Psoas muscle (tissue), 8 donors: ENCODE results near the gene ICE2. TPM values are rescaled to one million over a fixed set of nuclear protein-coding genes. Genes with fewer than 3 reads are reported as not detected.

Experiments
- ATAC-seq, 4 donors: fragments of 200-7000 bp; cut with Tn5 transposase; one replicate each; pipeline ENCODE4 v1.9.1; 2020; ENCODE audit warnings: moderate library complexity in 3 of 4, mild to moderate bottlenecking in 2 of 4
- DNase-seq, 2 donors: peaks; one replicate each; pipeline ENCODE4 v3.0.0-alpha.2; 2020
- H3K27ac ChIP-seq: fragments of 200-600 bp; one replicate; pipeline ENCODE4 v1.8.0; 2022
- H3K27me3 ChIP-seq, 3 donors: fragments of 200-600 bp in 1 of 3; one replicate each; pipeline versions ENCODE4 v1.6.1 to v1.8.0; 2013 to 2022; ENCODE audit warnings: low read length in 2 of 3, mild to moderate bottlenecking in 2 of 3, moderate library complexity in 1 of 3; ENCODE audit not compliant: insufficient read depth in 3 of 3
- H3K36me3 ChIP-seq, 2 donors: fragments of 200-600 bp in 1 of 2; one replicate each; pipeline versions ENCODE4 v1.6.1 to v1.8.0; 2013 to 2022; ENCODE audit warnings: low read depth in 1 of 2, mild to moderate bottlenecking in 1 of 2, moderate library complexity in 1 of 2; ENCODE audit not compliant: insufficient read depth in 1 of 2
- H3K4me1 ChIP-seq: fragments of 200-600 bp; one replicate; pipeline ENCODE4 v1.8.0; 2022
- H3K4me3 ChIP-seq: fragments of 200-600 bp; one replicate; pipeline ENCODE4 v1.8.0; 2022; ENCODE audit warnings: mild to moderate bottlenecking
- H3K9me3 ChIP-seq: fragments of 200-600 bp; one replicate; pipeline ENCODE4 v1.8.0; 2022
- WGBS, 3 donors: extraction: QIAGEN DNeasy Blood & Tissue Kit; methylation state at CpG; one replicate each; pipeline versions ENCODE4 v1.1.6 to v1.1.7; 2013; 5-methylcytosine and 5-hydroxymethylcytosine counted together
- intact Hi-C, 2 donors: fragments of 100-400 bp; cut with DNase I; formaldehyde crosslinking; loops; one replicate each; pipeline versions ENCODE4 v1.11.0 to v1.14.2; 2022
- polyA plus RNA-seq, 3 donors: library from polyadenylated mRNA; stranded (reverse); fragments of 200-250 nt; gene quantifications; one replicate each; pipeline ENCODE4 v1.2.3, GENCODE V29; 2013
- total RNA-seq, 4 donors: library from RNA; stranded (reverse); fragmentation: NEBNext Ultra II Directional in 2 of 4; extraction: Animal tissue kit (Norgen Biotek cat#: 25700) in 2 of 4; gene quantifications; one replicate each; pipeline versions ENCODE4 v1.2.1 to v1.2.4, GENCODE V29; 2021 to 2023
- TF ChIP-seq, protein P1 (sequence below): fragments of 200-600 bp; IDR thresholded peaks from one replicate; pipeline ENCODE4 v1.8.0; 2022; ENCODE audit warnings: antibody characterized with exemption
- donor health status: healthy with polysubstance abuse.
- donor health status: DM: no; HTN: no; CAD: no; lungs with moderate emphysema.
- donor health status: Bipolar disorder and iron deficiency.
- donor health status: healthy.
- donor health status: DM: yes; HTN: yes; CAD: no.
- donor health status: DM: no; HTN: no; CAD: no.
- donor health status: DM: no; HTN: no; CAD: no.
- donor health status: DM: yes; HTN: yes; CAD: no.

ICE2 gene
- total and polyA plus RNA-seq, 7 donors: 5.2 to 25.9 (median 20.0) TPM

DNA sequence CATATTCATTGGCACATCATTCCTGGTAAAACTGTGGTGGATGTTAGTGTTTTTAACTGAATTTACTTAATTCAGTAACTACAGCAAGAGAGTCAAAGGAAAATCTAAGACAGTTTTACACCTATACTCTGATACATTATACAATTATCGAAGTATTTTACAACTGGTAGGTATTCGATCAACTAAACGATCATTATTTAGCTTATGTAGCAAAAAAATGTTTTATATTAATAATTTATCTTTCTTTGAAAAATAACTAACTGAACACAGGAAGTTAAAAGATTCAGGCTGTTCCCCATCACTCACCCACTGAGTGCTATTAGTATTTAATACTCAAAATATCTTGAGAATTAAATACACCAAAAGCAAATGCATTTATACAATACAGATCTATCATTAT lies 21.0 kb downstream of the ICE2 start:
- ATAC-seq (no peak), DNase-seq (no peak)
- Histone ChIP-seq H3K4me3 (no peak overlapping the region), H3K9me3 (no peaks in the 10 kb centered on the region), H3K27me3 (no peaks in the 10 kb centered on the region), H3K27ac (no peak overlapping the region), H3K4me1 (no peaks in the 10 kb centered on the region), H3K36me3 (peaks cover 2 to 71% of the 10 kb centered on the region in 2 donors)
- TF ChIP-seq, protein P1, sequence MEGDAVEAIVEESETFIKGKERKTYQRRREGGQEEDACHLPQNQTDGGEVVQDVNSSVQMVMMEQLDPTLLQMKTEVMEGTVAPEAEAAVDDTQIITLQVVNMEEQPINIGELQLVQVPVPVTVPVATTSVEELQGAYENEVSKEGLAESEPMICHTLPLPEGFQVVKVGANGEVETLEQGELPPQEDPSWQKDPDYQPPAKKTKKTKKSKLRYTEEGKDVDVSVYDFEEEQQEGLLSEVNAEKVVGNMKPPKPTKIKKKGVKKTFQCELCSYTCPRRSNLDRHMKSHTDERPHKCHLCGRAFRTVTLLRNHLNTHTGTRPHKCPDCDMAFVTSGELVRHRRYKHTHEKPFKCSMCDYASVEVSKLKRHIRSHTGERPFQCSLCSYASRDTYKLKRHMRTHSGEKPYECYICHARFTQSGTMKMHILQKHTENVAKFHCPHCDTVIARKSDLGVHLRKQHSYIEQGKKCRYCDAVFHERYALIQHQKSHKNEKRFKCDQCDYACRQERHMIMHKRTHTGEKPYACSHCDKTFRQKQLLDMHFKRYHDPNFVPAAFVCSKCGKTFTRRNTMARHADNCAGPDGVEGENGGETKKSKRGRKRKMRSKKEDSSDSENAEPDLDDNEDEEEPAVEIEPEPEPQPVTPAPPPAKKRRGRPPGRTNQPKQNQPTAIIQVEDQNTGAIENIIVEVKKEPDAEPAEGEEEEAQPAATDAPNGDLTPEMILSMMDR: no peak
- intact Hi-C loops: loop anchor here in 1 of 2 donors (5.0 kb wide), 1 partner anchor 106 kb away; no protein-coding TSS in a partner anchor
- 92 to 97% (median 96%) methylated on average over 3 of the region's 3 CpGs for WGBS, 3 donors

DNA sequence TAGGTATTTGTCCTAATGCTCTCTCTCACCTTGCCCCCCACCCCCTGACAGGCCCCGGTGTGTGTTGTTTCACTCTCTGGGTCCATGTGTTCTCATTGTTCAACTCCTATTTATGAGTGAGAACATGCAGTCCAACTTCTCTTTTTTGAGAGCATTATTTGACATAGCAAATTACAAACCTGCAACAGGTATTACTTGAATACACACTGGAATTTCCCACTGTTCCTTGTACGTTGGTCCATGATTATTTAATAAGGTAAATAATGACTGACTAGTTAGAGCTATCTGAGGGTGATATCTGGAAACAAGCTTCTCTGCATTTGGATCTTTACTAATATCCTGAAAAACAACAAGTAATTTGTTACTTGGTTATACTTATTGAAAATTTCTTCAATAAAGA lies 24.1 kb downstream of the ICE2 start:
- Histone ChIP-seq H3K9me3 (no peaks in the 10 kb centered on the region), H3K4me1 (no peaks in the 10 kb centered on the region), H3K36me3 (peaks cover 4 to 72% of the 10 kb centered on the region in 2 donors), H3K4me3 (no peak overlapping the region), H3K27me3 (no peaks in the 10 kb centered on the region), H3K27ac (no peak overlapping the region)
- intact Hi-C loops: loop anchor here in 1 of 2 donors (5.0 kb wide), 1 partner anchor 103 kb away; no protein-coding TSS in a partner anchor
- DNase-seq (no peak), ATAC-seq (no peak)
- TF ChIP-seq, protein P1: no peak
- 86 to 92% (median 87%) methylated on average over 2 of the region's 2 CpGs for WGBS, 3 donors

DNA sequence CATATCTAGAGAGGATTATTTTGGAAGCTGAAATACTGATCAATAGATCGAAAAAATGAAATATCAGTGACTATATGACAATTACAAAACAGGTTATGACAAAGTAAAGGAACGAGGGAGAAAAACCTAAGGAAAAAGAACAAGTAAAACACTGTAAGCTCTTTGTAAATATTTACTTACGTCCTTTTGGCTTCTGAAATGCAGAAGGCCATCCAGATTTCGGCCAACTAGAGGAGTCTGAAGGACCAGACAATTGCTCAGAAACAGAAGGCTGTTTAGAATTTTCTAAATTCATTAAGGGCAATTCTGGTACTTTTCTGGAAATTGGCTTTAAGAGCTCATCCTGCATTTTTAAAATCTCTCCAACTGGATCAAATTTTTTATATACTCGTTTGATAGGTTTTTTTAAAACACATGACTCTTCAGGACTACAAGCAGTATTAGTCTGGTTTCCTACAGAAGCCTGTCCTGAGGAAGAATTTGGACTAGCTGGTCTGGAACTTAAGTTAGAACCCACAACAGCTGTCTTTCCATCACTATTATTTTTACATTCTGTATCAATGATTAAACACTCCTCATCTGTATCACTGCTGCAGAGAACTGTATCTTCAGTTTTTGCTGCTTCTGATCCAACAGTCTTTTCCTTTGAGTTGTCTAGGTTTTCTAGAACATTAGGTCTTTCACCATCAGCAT lies 30.1 kb downstream of the ICE2 start:
- Histone ChIP-seq H3K36me3 (peaks cover 2 to 78% of the 10 kb centered on the region in 2 donors), H3K4me3 (no peak overlapping the region), H3K27ac (no peak overlapping the region), H3K4me1 (no peaks in the 10 kb centered on the region), H3K27me3 (no peaks in the 10 kb centered on the region), H3K9me3 (no peaks in the 10 kb centered on the region)
- ATAC-seq: no peak
- TF ChIP-seq, protein P1: no peak
- DNase-seq: no peak
- intact Hi-C loops: no loop called here
- 69 to 75% (median 70%) methylated on average over 5 of the region's 5 CpGs for WGBS, 3 donors

DNA sequence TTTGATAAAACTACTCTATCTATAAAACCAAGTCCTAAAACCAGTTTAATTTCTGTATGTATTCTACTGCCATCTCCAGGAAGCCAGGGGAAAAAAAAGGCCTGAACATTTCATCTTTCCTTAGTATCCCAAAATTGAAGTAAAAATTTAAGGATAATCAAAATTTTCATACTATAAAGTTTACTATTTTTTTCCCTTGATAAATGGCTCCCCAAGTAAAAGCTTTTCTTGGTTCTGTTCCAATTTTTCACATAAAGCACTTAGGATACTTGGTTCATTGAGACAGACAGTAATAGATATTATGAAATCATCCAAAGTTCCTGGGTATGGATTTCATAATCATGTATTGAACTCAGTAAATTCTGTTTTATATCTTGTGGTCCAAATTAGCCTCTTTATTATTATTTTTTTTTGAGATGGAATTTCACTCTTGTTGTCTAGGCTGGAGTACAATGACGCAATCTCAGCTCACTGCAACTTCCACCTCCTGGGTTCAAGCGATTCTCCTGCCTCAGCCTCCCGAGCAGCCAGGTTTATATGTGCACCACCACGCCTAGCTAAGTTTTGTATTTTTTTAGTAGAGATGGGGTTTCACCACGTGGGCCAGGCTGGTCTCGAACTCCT lies 34.5 kb downstream of the ICE2 start:
- DNase-seq (no peak), ATAC-seq (peak in 2 of 4 donors; percentile 52 to 79)
- 83 to 88% (median 85%) methylated on average over 6 of the region's 6 CpGs for WGBS, 3 donors
- H3K27me3 ChIP-seq: no peaks in the 10 kb centered on the region
- no peak overlapping the region for H3K4me3 ChIP-seq
- peaks cover 0 to 65% of the 10 kb centered on the region in 2 donors for H3K36me3 ChIP-seq
- no peaks in the 10 kb centered on the region for H3K4me1 ChIP-seq
- H3K9me3 ChIP-seq: no peaks in the 10 kb centered on the region
- intact Hi-C loops: loop anchor here in 1 of 2 donors (5.0 kb wide), 1 partner anchor 82 kb away; no protein-coding TSS in a partner anchor
- no peak overlapping the region for H3K27ac ChIP-seq
- TF ChIP-seq, protein P1: peak; percentile 65
